HG02759 (cell line): ENCODE results near the gene GHDC.
"Not testable (repeated sequence)": the region's sequence is repeated elsewhere in the genome, so short reads cannot be mapped to it uniquely, and the experiment has no call there.

Experiments
- ATAC-seq: cut with Tn5 transposase; IDR thresholded peaks from one replicate; pipeline ENCODE4 v1.9.1; 2021; ENCODE audit warnings: mild to moderate bottlenecking, moderate library complexity; ENCODE audit not compliant: unreplicated experiment

The GHDC gene

DNA sequence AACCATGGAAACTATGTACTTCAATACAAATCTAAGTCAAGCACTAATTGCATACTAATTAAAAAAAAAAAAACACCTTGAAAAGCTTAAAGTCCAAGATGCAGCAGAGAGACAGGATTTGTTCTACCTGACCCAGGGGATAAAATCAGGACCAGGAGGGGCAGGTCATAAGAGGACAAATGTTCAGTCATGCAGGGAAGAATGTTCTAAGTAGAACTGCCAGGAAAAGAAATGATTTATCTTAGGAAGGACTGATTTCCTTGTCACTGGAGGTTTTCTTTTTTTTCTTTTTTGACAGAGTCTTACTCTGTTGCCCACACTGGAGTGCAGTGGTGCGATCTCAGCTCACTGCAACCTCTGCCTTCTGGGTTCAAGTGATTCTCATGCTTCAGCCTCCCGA lies 9.1 kb upstream of the GHDC start:
- ATAC-seq: no peak

- no peak for ATAC-seq
Observed at GRCh38 chr17:42202696-42203095, 8.4 kb upstream of the GHDC start.

GRCh38 chr17:42202159-42202558 lies 7.9 kb upstream of the GHDC start:
- ATAC-seq: no peak

GRCh38 chr17:42201458-42201772 lies 7.1 kb upstream of the GHDC start:
- no peak for ATAC-seq

DNA sequence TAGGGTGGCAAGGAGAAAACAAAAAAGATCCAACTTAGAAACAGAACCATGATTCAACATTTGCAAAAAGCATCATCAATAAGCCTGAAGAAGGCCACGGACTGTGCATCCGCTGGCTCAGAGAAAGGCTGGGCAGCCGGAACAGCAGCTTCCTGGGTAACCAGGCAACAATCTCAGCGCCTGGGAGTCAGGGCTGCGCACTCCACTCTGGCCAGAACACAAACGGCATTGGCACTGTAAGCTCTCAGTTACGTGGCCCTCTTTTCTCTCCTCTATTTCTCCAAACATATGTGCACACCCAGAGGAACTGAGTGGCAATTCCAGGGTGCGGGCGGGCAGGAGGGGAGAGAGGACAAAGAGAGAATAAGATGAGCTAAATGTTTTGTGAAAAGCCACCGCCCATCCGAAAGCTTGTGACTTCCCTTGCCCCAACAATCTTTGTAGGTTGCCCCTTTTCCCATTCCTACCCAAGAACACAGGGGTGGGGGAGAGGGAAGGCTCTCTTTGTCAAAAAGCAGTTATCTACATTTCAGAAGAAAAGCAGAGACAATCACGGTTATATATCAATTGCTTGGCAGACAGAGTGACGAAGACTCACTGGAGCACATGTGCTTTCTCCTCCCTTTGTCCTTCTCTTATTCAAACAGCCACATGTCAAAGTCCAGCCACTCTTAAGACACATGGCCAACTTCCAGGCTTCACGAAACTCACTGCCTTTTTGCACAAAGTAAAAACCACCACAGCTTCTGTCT lies 6.6 kb upstream of the GHDC start:
- no peak for ATAC-seq

DNA sequence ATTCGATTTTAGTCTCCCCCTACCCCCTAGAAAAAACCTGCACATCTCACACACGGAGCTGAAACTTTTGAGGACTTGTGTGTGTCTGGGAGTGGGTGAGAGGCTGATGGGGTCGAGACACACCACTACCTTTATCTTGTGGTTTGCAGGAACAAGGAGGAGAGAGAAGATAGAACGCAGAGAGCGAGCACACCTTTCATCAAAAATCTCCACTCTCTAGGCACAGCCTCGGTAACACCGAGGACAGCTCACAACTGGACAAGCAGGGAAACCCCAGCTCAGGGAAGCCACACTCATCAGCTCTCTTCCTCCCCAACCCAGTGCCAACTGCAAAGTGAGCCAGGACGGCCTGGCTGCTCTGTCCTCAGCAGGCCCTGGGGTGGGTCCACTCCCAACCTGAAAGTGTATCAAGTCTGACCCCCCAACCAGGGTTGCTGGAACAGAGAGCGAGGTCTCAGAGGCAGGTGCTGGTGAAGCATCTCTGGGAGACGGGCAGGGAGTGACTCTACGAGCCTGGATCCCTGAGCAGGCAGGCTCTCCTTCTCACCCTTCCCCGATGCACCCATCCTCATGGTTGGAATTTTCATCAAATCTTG lies 5.2 kb upstream of the GHDC start:
- ATAC-seq: no peak

DNA sequence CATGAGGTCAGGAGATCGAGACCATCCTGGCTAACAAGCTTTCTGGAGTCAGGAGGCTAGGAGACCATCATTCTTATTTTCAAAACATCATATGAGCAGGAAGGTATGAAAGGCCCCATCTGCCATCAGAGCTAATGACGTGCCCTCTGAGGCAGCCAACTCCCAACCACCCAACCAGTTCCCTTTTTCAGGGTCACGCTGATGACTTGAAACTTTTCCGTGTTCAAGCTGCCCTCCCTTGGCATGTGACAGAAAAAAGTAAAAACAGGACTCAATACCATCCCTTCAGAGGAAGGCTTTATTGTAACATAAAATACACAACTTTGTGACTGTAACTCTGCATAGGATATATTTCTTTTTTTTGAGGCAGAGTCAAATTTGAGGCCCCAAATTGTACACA lies 4.6 kb upstream of the GHDC start:
- ATAC-seq: no peak

DNA sequence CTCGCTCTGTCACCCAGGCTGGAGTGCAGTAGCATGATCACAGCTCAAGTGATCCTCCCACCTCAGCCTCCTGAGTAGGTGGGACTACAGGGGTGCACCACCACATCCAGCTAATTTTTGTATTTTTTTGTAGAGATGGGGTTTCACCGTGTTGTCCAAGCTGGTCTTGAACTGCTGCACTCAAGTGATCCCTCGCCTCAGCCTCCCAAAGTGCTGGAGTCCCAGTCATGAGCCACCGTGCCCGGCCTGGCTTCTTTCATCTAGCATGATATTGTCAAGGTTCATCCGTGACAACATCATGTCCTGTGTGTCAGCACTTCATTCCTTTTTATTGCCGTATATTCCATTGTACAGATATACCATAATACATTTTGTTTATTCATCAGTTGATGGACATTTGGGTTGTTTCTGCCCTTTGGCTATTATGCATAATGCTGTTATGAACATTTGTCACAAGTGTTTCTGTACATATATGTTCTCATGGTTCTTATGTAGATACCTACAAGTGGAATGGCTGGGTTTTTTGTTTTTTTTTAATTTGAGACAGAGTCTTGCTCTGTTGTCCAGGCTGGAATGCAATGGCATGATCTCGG lies 3.4 kb upstream of the GHDC start:
- ATAC-seq: no peak

GRCh38 chr17:42193216-42193968 lies 902 bp downstream of the GHDC start:
- ATAC-seq: no peak

DNA sequence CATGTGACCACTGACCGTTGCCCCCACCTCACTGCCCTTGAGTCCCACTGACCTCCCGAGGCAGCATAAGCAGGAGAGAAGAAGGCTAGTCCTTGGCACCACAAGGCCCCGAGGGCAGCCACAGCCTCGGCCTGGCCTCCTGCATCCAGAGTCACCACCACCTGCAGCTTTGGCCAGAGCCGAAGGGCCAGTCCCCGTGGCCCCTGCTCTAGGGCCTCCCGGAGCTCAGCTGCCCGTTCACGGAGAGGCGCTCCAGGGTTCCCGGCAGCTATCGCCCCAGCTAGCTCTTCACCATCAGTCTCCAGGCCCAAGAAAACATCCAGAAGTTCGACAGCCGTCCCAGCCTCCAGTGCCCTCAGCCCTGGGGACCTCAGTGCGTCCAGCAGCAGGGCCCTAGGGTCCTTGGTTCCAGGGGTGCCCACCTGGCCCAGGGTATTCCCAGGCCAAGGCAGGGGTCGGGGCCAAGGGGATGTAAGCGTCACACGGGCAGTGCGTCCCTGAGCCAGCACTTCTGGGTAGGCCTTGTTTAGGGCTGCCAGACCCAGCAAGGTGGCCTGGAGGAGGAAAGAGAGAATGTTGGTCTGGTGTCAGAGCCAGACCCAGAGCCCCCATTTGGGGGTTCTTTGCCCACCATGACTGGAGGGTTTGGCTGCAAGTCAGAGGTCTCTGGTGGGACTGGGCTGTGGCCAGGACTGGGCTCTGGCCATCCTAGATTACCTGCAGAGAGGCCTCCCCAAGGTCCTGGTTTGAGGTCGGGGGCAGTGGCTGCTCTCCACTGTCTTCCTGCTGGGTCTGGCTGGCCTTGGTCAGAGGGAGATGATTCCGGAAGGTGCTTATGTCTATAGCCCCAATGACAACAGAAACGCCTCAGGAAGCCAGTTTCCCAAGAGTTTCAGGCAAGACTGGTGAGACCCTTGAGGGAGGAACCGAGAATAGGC lies 1.8 kb downstream of the GHDC start:
- no peak for ATAC-seq

DNA sequence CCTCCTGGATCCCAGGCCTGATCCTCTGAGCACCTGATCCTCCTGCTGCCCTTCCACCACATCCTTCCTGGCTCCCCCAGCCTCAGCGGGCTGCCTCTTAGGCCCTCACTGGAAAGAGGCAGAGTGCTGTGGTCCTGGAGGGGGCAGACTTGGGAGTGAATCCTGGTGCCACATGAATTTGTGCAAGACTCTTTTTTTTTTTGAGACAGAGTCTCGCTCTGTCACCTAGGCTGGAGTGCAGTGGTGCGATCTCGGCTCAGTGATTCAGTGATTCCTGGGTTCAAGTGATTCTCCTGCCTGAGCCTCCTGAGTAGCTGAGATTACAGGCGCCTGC lies 3.1 kb downstream of the GHDC start:
- no peak for ATAC-seq

GRCh38 chr17:42190491-42191274 lies 3.6 kb downstream of the GHDC start:
- no peak for ATAC-seq

DNA sequence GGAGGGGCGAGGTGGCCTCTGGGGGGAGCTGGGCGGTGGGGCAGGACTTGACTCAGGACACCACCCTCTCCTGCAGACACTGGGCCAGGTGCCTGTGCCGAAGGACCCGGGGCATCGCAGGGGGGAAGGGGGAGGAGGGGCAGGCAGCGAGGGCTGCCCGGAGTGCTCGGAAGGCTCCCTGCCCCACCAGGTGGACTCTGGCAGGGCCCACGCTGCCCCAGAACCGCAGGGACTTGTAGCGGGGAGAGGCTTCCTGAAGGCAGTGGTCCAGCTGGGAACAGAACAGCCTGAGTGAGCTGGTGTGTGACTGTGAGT lies 4.7 kb downstream of the GHDC start:
- no peak for ATAC-seq

- no peak for ATAC-seq
Observed at GRCh38 chr17:42188749-42189650, 5.3 kb downstream of the GHDC start.

GRCh38 chr17:42187833-42188232 lies 6.5 kb downstream of the GHDC start:
- no peak for ATAC-seq

DNA sequence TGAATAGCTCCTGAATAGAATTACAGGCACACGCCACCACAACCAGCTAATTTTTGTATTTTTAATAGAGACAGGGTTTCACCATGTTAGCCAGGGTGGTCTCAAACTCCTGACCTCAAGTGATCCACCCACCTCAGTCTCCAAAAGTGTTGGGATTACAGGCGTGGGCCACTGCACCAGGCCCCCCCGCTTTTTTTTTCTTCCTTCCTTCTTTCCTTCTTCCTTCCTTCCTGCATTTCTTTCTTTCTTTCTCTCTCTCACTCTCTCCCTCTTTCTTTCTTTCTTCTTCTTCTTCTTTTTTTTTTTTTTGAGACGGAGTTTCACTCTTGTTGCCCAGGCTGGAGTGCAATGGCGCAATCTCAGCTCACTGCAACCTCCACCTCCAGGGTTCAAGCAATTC lies 8.1 kb downstream of the GHDC start:
- ATAC-seq: not testable (repeated sequence)

DNA sequence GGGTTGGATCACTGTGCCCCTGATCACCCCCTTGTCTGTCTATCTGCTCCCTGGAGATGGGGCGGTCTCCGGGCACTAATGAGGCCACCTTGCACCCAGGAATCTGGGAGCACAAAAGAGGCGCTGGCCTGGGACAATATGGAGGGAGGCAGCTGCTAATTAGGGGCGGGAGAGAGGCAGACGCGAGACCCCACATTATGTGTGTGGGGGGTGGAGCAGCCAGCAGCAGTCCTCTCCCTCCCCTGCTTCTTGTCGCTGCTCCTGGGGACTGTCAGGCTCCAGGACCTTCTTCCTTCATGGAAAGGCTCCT lies 8.7 kb downstream of the GHDC start:
- no peak for ATAC-seq

DNA sequence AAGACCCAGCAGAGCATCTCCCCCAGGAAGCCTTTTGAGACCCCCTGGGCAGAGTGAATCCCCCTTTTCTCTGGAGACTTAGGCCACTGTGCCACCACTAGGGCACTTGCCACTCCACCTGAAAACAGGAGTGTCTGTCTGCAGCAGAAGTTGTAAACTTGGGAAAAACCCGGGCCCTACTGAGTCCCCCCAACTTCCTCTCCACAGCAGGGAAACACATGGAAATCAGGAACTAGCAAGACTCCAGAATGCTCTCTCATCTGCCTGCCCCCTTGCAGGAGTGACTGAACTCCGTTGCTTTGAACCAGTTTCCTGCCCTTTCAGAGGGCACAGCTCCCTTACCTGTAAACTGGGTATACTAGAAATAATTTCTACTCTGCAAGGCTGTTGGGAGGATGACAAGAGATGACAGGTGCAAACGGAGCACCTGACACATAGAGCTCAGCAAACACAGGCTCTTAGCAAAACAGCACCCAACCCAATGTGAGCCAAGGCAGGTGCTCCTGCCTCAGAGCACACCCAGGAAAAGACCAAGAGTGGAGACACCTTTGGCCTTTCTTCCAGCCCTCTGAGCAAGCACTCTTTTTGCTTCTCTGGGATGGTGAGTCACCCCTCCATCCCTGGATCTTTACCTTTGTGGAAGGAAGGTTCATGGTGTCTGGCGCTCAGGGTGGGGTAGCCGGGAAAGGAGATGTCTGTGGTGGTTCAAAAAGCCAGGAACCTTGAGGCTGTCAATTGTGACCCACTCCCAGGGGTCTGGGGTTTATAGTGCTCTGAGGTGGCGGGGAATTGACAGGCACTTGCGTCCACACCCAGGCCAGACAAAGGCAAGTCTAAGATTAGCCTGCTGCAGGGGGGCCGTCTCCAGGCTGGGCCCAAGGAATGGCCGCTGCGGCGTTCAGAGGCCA lies 9.3 kb downstream of the GHDC start, which contains the start of gene HCRT:
Gene HCRT (minus strand): TSS at position 740 of the 908 bp plus-strand sequence. CDS start 87 bp downstream, at position 653.
- ATAC-seq: no peak
